ENCODE measurements around the gene CISTR. TPM values are rescaled to one million over a fixed set of nuclear protein-coding genes. Genes with fewer than 3 reads are reported as not detected.
"Not testable (repeated sequence)": the region's sequence is repeated elsewhere in the genome, so short reads cannot be mapped to it uniquely, and the experiment has no call there.

Gene CISTR
- total RNA-seq, 4 donors from 2014 or later = not detected

- ATAC-seq = no peak
- in situ Hi-C loops (cut with MboI; ENCODE audit: low sequenced_read_pairs in 4 of 4) (no loop called here), intact Hi-C loops (cut with DNase I; ENCODE audit: low total_unique reads) (no loop called here)
These were observed 17.2 kb upstream of the CISTR start for GRCh38 chr12:53768976-53769375.

GRCh38 chr12:53766881-53767280 lies 15.1 kb upstream of the CISTR start:
- no peak for TF ChIP-seq POLR2A (IDR thresholded peaks at IDR 0.05)
- TF ChIP-seq, protein P1, sequence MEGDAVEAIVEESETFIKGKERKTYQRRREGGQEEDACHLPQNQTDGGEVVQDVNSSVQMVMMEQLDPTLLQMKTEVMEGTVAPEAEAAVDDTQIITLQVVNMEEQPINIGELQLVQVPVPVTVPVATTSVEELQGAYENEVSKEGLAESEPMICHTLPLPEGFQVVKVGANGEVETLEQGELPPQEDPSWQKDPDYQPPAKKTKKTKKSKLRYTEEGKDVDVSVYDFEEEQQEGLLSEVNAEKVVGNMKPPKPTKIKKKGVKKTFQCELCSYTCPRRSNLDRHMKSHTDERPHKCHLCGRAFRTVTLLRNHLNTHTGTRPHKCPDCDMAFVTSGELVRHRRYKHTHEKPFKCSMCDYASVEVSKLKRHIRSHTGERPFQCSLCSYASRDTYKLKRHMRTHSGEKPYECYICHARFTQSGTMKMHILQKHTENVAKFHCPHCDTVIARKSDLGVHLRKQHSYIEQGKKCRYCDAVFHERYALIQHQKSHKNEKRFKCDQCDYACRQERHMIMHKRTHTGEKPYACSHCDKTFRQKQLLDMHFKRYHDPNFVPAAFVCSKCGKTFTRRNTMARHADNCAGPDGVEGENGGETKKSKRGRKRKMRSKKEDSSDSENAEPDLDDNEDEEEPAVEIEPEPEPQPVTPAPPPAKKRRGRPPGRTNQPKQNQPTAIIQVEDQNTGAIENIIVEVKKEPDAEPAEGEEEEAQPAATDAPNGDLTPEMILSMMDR (IDR thresholded peaks at IDR 0.05 in 4 of 5, conservative IDR thresholded peaks at IDR 0.05 in 1 of 5) = no peak
- peaks cover 0 to 11% (median 0%) of the 10 kb centered on the region in 3 donors for H3K27me3 ChIP-seq
- no peak overlapping the region for H3K4me3 ChIP-seq
- H3K27ac ChIP-seq = no peak overlapping the region
- H3K4me1 ChIP-seq = no peaks in the 10 kb centered on the region
- no peak for ATAC-seq
- in situ Hi-C loops (cut with MboI; ENCODE audit: low sequenced_read_pairs in 4 of 4) (no loop called here), intact Hi-C loops (cut with DNase I; ENCODE audit: low total_unique reads) (no loop called here)
- no peaks in the 10 kb centered on the region for H3K36me3 ChIP-seq
- no peak for DNase-seq
- no peaks in the 10 kb centered on the region for H3K9me3 ChIP-seq

More at GRCh38 chr12:53768976-53769375, 17.2 kb upstream of the CISTR start:
- H3K9me3 ChIP-seq = no peaks in the 10 kb centered on the region
- no peak overlapping the region for H3K27ac ChIP-seq
- H3K4me1 ChIP-seq = no peaks in the 10 kb centered on the region
- no peak for DNase-seq
- H3K4me3 ChIP-seq = no peak overlapping the region
- TF ChIP-seq, protein P1 (IDR thresholded peaks at IDR 0.05 in 4 of 5, conservative IDR thresholded peaks at IDR 0.05 in 1 of 5) = no peak
- TF ChIP-seq POLR2A (IDR thresholded peaks at IDR 0.05) = no peak
- peaks cover 0 to 11% (median 0%) of the 10 kb centered on the region in 3 donors for H3K27me3 ChIP-seq
- no peaks in the 10 kb centered on the region for H3K36me3 ChIP-seq

DNA sequence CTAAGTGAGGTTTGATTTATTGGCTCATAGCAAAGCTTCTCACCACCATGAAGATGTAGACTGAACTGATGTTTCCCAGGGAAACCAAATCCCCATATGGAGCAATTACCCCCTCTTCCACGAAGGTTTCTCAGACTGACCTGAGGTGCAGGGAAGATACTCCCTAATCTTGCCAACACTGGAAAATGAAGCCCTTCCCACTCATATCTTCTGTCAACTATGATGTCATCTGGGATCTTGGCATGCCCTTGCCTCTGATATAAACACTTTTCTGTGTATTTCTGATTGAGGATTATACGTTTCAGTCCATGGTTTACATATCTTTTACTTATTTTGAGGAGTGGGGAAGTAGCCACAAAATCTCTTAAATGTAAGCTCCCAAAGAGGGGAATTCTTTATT lies 14.1 kb upstream of the CISTR start:
- no peaks in the 10 kb centered on the region for H3K4me1 ChIP-seq
- no peak for ATAC-seq
- no peaks in the 10 kb centered on the region for H3K36me3 ChIP-seq
- H3K9me3 ChIP-seq = no peaks in the 10 kb centered on the region
- no peak for TF ChIP-seq POLR2A (IDR thresholded peaks at IDR 0.05)
- TF ChIP-seq, protein P1 (IDR thresholded peaks at IDR 0.05 in 4 of 5, conservative IDR thresholded peaks at IDR 0.05 in 1 of 5) = no peak
- intact Hi-C loops (cut with DNase I; ENCODE audit: low total_unique reads) = no loop called here
- in situ Hi-C loops (cut with MboI; ENCODE audit: low sequenced_read_pairs in 4 of 4) = no loop called here
- no peak for DNase-seq
- H3K4me3 ChIP-seq = no peak overlapping the region
- peaks cover 0 to 11% (median 3%) of the 10 kb centered on the region in 3 donors for H3K27me3 ChIP-seq
- no peak overlapping the region for H3K27ac ChIP-seq

- intact Hi-C loops (cut with DNase I; ENCODE audit: low total_unique reads) = no loop called here
- H3K4me1 ChIP-seq = no peaks in the 10 kb centered on the region
- H3K36me3 ChIP-seq = no peaks in the 10 kb centered on the region
- H3K4me3 ChIP-seq = no peak overlapping the region
- no peak for DNase-seq
- H3K9me3 ChIP-seq = no peaks in the 10 kb centered on the region
- H3K27ac ChIP-seq = no peak overlapping the region
- peaks cover 0 to 13% (median 7%) of the 10 kb centered on the region in 3 donors for H3K27me3 ChIP-seq
- ATAC-seq = no peak
- TF ChIP-seq, protein P1 (IDR thresholded peaks at IDR 0.05 in 4 of 5, conservative IDR thresholded peaks at IDR 0.05 in 1 of 5) = no peak
- TF ChIP-seq POLR2A (IDR thresholded peaks at IDR 0.05) = no peak
- in situ Hi-C loops (cut with MboI; ENCODE audit: low sequenced_read_pairs in 4 of 4) = no loop called here
These were observed 12.8 kb upstream of the CISTR start for GRCh38 chr12:53764615-53765014.

GRCh38 chr12:53762793-53763192 lies 11.0 kb upstream of the CISTR start:
- in situ Hi-C loops (cut with MboI; ENCODE audit: low sequenced_read_pairs in 4 of 4); intact Hi-C loops (cut with DNase I; ENCODE audit: low total_unique reads); H3K4me3 ChIP-seq; H3K9me3 ChIP-seq; ATAC-seq; DNase-seq; H3K27ac ChIP-seq; H3K4me1 ChIP-seq; H3K36me3 ChIP-seq: not testable (repeated sequence)
- peaks cover 0 to 27% (median 18%) of the 10 kb centered on the region in 3 donors for H3K27me3 ChIP-seq
